GM12801 (cell line): Measurements from ENCODE around the gene PPP2R2D.

ENCODE experiments used
- TF ChIP-seq, protein P1 (sequence below): IDR thresholded peaks from one replicate; pipeline ENCODE4 v1.5.1; 2011; ENCODE audit warnings: control low read depth; ENCODE audit not compliant: insufficient read length; ENCODE audit errors: extremely low read depth

PPP2R2D gene

DNA sequence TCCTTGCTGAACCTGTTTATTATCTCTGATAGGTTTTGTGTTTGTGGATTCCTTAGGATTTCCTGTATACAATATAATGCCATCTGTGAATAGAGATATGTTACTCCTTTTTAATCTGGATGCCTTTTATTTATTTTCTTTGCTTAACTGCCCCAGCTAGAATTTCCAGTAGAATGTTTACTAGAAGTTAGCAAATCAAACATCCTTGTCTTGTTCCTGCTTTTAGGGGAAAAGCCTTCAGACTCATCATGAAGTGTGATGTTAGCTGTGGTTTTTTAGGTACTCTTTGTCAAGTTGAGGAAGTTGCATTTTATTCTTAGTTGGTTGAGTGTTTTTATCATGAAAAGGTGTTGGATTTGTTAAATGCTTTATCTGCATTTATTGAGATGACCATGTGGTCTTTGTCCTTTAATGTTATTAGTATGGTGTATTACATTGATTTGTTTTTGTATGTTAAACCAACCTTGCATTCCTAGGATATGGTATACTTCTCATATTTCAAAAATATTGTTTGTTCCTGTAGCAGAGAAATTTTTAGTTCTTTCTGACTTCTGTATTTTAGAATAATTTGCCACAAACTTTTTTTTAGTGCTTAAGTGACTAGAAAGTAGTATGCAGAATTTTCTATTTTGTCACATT is 24.3 kb downstream of the PPP2R2D start:
- TF ChIP-seq, protein P1, sequence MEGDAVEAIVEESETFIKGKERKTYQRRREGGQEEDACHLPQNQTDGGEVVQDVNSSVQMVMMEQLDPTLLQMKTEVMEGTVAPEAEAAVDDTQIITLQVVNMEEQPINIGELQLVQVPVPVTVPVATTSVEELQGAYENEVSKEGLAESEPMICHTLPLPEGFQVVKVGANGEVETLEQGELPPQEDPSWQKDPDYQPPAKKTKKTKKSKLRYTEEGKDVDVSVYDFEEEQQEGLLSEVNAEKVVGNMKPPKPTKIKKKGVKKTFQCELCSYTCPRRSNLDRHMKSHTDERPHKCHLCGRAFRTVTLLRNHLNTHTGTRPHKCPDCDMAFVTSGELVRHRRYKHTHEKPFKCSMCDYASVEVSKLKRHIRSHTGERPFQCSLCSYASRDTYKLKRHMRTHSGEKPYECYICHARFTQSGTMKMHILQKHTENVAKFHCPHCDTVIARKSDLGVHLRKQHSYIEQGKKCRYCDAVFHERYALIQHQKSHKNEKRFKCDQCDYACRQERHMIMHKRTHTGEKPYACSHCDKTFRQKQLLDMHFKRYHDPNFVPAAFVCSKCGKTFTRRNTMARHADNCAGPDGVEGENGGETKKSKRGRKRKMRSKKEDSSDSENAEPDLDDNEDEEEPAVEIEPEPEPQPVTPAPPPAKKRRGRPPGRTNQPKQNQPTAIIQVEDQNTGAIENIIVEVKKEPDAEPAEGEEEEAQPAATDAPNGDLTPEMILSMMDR: no peak

DNA sequence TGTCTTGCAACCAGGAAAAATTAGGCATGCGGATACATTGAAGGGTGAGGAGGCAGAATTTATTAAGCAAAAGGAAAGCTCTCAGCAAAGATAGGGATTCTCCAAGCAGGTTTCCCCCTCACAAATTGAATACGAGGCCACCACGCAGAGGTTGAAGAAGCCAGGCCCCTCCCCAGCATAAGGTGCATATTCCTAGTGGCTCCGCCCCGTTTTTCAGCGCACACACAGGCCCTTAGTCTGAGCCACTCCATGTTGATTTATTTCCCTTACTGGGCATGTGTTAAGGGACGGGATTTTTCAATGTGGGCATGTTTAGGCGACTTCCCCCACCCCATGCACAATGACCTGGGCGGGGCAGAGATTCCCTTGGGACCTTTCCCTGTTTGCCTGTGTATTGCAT is 24.9 kb downstream of the PPP2R2D start:
- TF ChIP-seq, protein P1: no peak

DNA sequence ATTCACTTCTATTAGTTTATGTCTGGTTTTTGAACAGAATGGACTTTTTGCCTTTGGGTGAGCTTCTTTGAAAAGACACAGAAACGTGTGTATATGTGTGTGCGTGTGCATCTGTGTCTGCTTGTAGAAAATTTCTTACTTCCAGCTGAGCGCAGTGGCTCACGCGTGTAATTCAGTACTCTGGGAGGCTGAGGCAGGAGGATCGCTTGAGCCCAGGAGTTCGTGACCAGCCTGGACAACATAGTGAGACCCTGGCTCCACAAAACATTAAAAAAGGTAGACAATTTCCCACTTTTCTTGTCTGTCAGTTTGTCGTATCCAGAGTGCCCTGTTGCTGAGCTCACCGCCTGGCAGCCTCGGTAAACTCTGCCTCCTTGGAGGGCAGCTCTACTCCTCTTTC is 25.4 kb downstream of the PPP2R2D start:
- TF ChIP-seq, protein P1: no peak

DNA sequence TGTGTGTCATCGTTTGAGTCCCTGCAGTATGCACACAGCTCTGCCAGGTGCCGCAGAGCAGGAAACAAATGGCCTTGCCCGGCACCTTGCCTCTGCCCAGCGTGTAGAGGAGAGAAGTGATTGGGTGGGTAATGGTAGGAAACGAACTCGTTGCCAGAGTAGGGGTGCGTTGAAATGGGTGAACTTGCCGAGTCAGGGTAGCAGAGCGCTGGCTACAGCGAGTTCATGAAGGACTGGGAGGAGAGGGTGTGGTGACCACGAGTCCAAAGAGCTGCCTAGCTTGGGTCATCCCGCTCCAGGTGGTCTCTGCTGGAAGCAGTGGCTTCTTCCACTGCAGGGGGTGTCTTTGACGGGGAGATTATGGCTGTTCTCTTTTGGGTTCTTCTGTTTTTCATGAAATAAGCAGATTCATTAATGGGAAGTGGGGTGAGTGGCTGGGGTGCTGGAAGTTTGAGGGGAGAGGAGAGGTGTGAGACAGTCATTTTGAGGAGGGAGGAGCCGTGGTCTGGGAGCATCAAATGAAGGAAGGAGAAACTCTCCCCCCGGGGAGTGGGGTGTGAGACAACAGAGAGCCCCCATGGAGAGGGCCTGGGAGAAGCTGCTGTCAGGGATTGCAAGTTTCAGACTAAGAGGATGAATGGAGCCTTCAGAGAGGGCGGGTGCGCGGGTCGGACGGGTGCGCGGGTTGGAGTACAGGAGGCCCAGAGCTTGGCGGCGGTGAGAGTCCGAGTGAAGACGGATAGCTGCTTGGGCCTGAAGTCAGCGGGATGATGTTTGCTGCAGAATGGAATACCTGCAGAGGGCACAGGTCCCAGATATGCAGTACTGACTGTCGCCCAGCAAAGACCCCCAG is 26.2 kb downstream of the PPP2R2D start:
- TF ChIP-seq, protein P1: no peak

DNA sequence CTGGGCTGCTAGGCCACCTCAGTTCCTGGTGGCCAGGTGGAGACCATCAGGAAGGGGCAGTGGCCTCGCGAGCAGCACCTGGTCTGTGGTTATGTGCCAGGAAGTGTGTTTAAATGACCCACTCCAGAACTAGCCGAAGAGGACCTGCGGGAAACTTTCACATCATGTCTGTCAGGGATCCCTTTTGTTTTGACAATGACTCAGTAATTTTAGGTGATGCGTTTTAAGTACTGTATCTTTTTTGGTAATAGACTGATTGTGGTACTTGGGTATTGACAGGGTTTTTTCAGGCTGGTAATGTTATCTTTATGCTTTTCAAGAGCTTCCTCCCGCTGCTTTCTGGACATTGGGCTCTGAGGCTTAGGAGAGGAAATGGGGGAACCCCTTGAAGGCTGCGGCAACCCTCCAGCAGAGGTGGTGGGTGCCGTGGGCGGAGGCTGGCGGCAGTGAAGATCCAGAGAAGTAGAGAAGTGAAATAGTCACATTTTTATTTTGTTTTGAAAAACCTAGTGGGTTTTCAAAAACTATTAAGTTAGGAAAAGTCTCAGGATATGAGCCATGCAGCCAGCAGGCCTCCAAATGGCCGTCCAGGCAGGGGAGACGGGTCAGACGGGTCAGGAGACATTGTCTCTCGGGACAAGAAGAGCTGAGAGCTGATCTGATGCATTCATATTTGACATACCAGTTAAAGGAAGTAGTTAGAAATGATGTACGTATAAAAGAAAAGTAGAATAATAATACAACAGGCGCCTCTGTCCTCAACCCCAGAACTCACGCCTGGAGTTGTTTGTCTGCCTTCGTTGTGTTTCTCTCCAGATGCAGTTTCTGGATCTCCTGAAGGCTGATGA is 27.7 kb downstream of the PPP2R2D start:
- TF ChIP-seq, protein P1: no peak

DNA sequence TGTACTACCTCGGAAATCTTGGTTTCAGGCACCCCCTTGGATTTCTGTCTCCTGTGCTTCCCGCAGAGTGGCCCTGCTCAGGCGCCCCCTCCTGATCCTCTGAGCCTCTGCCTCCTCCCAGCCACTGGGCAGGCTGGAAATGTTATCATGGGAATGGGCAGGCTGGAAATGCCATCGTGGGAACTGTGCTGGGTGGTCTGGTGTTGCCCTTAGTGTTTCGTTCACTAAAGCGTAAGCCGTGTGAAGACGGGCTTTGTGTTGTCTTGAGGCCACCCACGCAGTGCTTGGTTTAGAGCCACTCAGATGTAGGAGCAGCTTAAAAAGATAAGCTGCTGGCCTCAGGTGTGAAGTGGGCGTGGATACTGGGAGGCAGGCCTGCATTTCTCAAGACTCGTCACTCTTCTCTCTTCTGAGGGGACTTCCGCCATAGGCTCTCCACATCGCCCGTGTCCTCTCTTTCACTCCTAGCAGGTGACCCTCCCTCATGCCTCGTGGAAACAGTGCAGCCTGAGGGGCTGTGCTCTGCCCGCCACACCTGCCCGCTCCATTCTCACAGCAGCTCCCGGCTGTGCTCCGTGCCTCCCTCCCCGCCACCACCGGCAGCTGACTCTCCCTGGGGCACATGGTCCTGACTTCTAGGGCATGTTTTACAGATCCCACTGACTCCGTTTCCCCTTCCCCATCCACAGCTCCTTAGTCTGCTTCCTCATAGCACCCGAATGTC is 28.5 kb downstream of the PPP2R2D start:
- TF ChIP-seq, protein P1: no peak

DNA sequence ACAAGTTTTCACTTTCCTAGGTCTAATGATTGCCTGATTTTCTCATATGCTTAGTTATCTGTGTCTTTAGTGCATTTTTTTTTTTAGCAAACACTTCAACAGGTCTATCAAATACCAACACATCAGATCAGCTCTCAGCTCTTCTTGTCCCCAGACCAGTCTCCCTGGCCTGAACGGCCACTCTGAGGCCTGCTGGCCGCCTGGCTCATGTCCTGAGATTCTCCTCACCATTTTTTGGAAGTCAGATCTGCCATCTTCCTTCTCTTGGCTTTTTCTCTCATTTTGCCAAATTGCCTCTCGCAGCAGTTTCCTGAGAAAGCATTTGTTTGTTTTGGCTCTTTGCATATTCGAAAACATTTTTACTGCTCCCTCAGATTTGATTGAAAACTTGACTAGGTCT is 29.3 kb downstream of the PPP2R2D start:
- TF ChIP-seq, protein P1: no peak
